ENCODE data around the gene DENND1A.

The DENND1A gene

DNA sequence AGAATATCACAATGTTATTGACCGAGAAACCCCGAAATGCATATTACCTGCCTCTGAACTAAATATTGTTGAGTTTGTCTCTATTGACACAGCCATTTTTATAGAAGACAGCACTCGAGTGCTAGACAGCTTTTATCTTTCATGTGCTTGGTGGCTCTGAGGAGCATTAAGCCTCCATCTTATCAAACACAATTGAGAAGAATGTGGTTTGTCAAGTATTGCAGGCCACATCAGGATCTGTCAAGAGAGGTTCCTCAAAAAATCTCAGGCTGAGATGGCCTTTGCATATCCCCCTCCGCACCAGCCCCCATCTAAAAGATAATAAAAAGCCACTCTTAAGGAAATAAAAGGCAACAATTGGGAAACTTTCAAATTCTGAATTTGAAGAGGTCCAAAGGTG lies 284.8 kb downstream of the DENND1A start:
- TF ChIP-seq, protein P1, sequence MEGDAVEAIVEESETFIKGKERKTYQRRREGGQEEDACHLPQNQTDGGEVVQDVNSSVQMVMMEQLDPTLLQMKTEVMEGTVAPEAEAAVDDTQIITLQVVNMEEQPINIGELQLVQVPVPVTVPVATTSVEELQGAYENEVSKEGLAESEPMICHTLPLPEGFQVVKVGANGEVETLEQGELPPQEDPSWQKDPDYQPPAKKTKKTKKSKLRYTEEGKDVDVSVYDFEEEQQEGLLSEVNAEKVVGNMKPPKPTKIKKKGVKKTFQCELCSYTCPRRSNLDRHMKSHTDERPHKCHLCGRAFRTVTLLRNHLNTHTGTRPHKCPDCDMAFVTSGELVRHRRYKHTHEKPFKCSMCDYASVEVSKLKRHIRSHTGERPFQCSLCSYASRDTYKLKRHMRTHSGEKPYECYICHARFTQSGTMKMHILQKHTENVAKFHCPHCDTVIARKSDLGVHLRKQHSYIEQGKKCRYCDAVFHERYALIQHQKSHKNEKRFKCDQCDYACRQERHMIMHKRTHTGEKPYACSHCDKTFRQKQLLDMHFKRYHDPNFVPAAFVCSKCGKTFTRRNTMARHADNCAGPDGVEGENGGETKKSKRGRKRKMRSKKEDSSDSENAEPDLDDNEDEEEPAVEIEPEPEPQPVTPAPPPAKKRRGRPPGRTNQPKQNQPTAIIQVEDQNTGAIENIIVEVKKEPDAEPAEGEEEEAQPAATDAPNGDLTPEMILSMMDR (conservative IDR thresholded peaks at IDR 0.05; ENCODE audit: low read depth, low read length) = no peak
- DNase-seq (ENCODE audit: low read depth) = no peak
- no peak overlapping the region for H3K4me3 ChIP-seq (ENCODE audit: low read depth, low read length)

DNA sequence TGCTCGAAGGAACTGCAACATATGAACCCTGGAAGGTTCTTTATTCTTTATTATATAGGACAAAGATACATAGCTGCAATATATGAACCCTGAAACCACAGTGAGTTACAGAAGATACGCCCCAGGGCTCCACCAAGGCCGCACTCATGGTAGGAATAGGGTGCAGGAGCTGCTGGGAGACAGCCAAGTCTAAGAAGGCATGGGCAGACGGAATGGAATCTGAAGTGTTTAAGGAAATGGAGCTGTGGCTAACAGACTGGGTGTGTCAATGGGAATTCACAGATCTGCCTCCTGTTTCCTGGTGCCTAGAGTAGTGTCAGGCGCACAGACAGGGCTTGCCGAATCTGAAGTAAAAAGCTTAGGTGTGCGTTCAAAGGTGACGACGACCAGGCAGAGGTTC lies 286.4 kb downstream of the DENND1A start:
- no peak overlapping the region for H3K4me3 ChIP-seq (ENCODE audit: low read depth, low read length)
- TF ChIP-seq, protein P1 (conservative IDR thresholded peaks at IDR 0.05; ENCODE audit: low read depth, low read length) = no peak
- DNase-seq (ENCODE audit: low read depth) = no peak

DNA sequence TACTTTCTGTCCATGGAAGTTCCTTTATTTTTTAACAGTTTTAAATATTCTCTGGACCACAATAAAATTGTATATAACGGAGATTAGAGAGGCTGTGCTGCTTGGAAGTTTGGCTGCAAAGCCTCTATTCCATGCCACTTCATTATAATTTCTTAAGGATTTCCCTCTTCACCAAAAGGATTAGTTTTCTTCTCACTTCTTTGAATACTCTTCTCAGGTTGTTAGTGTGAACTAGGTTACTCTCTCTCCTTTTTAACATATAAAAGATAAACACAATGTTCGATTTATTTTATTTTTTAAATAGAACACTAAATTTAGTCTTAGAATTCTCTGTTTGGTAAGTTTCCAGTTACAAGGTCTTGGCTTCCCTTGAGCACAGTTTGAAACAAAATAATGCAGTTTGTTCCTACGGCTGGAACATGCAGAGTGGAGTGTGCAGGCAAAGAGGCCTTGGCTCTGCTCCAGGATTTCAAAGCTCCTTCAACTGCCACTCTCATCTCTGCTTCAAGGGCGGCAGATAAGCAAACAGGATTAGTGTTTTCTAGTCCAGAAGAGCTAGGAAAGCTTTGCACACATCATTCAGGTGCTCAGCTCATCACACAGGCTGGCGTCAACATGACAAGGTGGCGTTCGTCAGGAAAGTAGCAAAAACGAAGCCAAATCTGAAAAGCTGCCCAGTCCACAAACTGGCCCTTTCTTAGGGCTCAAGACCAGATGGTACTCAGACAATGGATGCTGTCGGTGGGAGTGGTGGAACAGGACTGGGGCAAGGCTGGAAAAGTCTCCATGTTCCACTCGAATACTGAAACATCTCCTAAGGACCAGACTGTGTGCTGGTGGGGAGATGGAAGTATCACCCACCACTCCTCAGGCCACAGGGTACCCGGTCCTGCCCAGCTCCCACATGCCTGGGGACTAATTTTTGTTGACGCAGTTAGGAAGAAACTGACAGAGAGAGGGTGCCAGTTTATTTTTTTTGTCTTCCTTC lies 287.3 kb downstream of the DENND1A start:
- DNase-seq (ENCODE audit: low read depth) = peak; percentile 87
- TF ChIP-seq, protein P1 (conservative IDR thresholded peaks at IDR 0.05; ENCODE audit: low read depth, low read length) = no peak
- no peak overlapping the region for H3K4me3 ChIP-seq (ENCODE audit: low read depth, low read length)

DNA sequence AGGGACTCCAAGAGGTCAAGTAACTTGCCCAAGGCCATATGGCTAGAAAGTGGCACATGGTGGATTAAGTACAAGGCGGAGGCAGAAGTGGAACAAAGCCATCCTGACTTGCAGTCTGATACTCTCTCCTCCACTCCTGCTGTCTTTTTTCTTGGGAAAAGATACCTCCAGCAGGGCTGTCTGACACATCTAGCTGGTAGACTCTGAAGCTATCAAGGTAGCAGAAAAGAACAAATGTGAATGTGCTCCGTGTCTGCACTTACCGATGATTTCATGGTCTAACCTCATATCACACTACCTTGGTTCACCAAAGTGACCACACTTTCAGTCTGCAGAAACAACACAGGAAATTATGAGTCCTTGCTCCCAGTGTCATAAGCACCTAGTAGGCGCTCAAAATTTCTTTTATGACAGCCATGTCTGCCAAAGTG lies 289.1 kb downstream of the DENND1A start:
- TF ChIP-seq, protein P1 (conservative IDR thresholded peaks at IDR 0.05; ENCODE audit: low read depth, low read length) = no peak
- no peak for DNase-seq (ENCODE audit: low read depth)
- no peak overlapping the region for H3K4me3 ChIP-seq (ENCODE audit: low read depth, low read length)

GRCh38 chr9:123639743-123640142 lies 290.2 kb downstream of the DENND1A start:
- H3K4me3 ChIP-seq (ENCODE audit: low read depth, low read length) = no peak overlapping the region
- TF ChIP-seq, protein P1 (conservative IDR thresholded peaks at IDR 0.05; ENCODE audit: low read depth, low read length) = no peak
- DNase-seq (ENCODE audit: low read depth) = no peak

GRCh38 chr9:123637945-123638634 lies 291.8 kb downstream of the DENND1A start:
- TF ChIP-seq, protein P1 (conservative IDR thresholded peaks at IDR 0.05; ENCODE audit: low read depth, low read length) = no peak
- DNase-seq (ENCODE audit: low read depth) = peak; percentile 12
- peak overlapping the region; percentile 16 for H3K4me3 ChIP-seq (ENCODE audit: low read depth, low read length)
